GM12878 (cell line): ENCODE measurements around the gene ESPNL.

Source experiments
- CHD4 ChIP-seq: fragments of 200-600 bp; sonication (generic); IDR thresholded peaks from 2 replicates; pipeline ENCODE4 v1.6.1; 2016; ENCODE audit warnings: mild to moderate bottlenecking
- CTCF ChIP-seq, 3 experiments: IDR thresholded peaks in 2 of 3; conservative IDR thresholded peaks in 1 of 3; 2 replicates each; pipeline ENCODE4 v1.5.1; 2011; ENCODE audit warnings: low read depth in 3 of 3, low read length in 3 of 3, mild to moderate bottlenecking in 3 of 3, control low read depth in 2 of 3, moderate library complexity in 2 of 3, inconsistent platforms in 1 of 3, mixed read lengths in 1 of 3; ENCODE audit not compliant: control insufficient read depth in 2 of 3, insufficient read depth in 1 of 3; ENCODE audit errors: extremely low read depth in 1 of 3
- EGR1 ChIP-seq, 2 experiments: IDR thresholded peaks; 1 replicate in 1 of 2; 2 replicates in 1 of 2; pipeline ENCODE4 v1.6.1; 2011 to 2012; ENCODE audit warnings: low read depth in 2 of 2, low read length in 2 of 2, borderline replicate concordance in 1 of 2, mild to moderate bottlenecking in 1 of 2, moderate library complexity in 1 of 2
- EZH2 ChIP-seq: IDR thresholded peaks from 2 replicates; pipeline ENCODE4 v1.6.1; 2012; ENCODE audit warnings: low read depth, mild to moderate bottlenecking, control low read depth, inconsistent platforms, low read length, borderline replicate concordance; ENCODE audit not compliant: control insufficient read depth
- HCFC1 ChIP-seq: fragments of 150-350 bp; IDR thresholded peaks from 2 replicates; pipeline ENCODE4 v1.6.1; 2014; ENCODE audit warnings: low read length
- NR2F1 ChIP-seq: fragments of 450-650 bp; conservative IDR thresholded peaks from 2 replicates; pipeline ENCODE4 v1.6.1; 2017; ENCODE audit warnings: mild to moderate bottlenecking
- REST ChIP-seq: IDR thresholded peaks from 2 replicates; pipeline ENCODE4 v1.6.1; 2012; ENCODE audit warnings: mild to moderate bottlenecking, low read depth, low read length
- YY1 ChIP-seq: IDR thresholded peaks from 2 replicates; pipeline ENCODE4 v1.6.1; 2011; ENCODE audit warnings: low read depth, mild to moderate bottlenecking, low read length
- ZNF687 ChIP-seq: fragments of 450-650 bp; IDR thresholded peaks from 2 replicates; pipeline ENCODE4 v1.6.1; 2017; ENCODE audit warnings: mild to moderate bottlenecking, moderate library complexity

- TF ChIP-seq YY1 (no peak), EZH2 (no peak), CTCF (IDR thresholded peaks at IDR 0.05 in 2 of 3, conservative IDR thresholded peaks at IDR 0.05 in 1 of 3; ENCODE audit: control insufficient read depth in 2 of 3, extremely low read depth in 1 of 3, insufficient read depth in 1 of 3, low read depth in 3 of 3, low read length in 3 of 3) (no peak), REST (no peak), CHD4 (no peak), ZNF687 (no peak), NR2F1 (no peak), EGR1 (IDR thresholded peaks at IDR 0.05; ENCODE audit: borderline replicate concordance in 1 of 2, low read depth in 2 of 2, low read length in 2 of 2) (no peak), HCFC1 (no peak)
These were observed 30.1 kb downstream of the ESPNL start for GRCh38 chr2:238130111-238130695.
